SK-N-SH treated with all-trans-retinoic acid at 6 μM for 48 hours (cell line): Measurements from ENCODE around the gene ETV1.

ENCODE experiments used
- ATAC-seq: fragments of 200-7000 bp; cut with Tn5 transposase; 3 replicates; pipeline ENCODE4 v1.9.1; 2020; ENCODE audit warnings: mild to moderate bottlenecking, moderate library complexity
- ARNTL ChIP-seq: fragments of 450-650 bp; formaldehyde crosslinking; IDR thresholded peaks from 2 replicates; pipeline ENCODE4 v1.5.0; 2020; ENCODE audit warnings: low read depth, mild to moderate bottlenecking, moderate library complexity, borderline replicate concordance
- BACH2 ChIP-seq: fragments of 250-450 bp; sonication (Bioruptor Pico); IDR thresholded peaks from 2 replicates; pipeline ENCODE4 v1.9.0; 2021; ENCODE audit warnings: mild to moderate bottlenecking, borderline replicate concordance
- CREB5 ChIP-seq: fragments of 250-450 bp; sonication (Bioruptor Pico); IDR thresholded peaks from 2 replicates; pipeline ENCODE4 v1.5.1; 2020; ENCODE audit warnings: low read depth, mild to moderate bottlenecking, moderate library complexity
- CSDC2 ChIP-seq: fragments of 250-450 bp; sonication (Bioruptor Pico); IDR thresholded peaks from 2 replicates; pipeline ENCODE4 v1.5.0; 2020; ENCODE audit warnings: mild to moderate bottlenecking, moderate library complexity
- ESRRG ChIP-seq: fragments of 250-450 bp; sonication (Bioruptor Pico); IDR thresholded peaks from 2 replicates; pipeline ENCODE4 v1.6.1; 2021; ENCODE audit warnings: mild to moderate bottlenecking
- GLIS3 ChIP-seq: fragments of 250-450 bp; sonication (Bioruptor Pico); IDR thresholded peaks from 2 replicates; pipeline ENCODE4 v1.5.0; 2020; ENCODE audit warnings: mild to moderate bottlenecking, moderate library complexity
- ISL1 ChIP-seq: fragments of 250-450 bp; sonication (Bioruptor Pico); IDR thresholded peaks from 2 replicates; pipeline ENCODE4 v2.1.2; 2022; ENCODE audit warnings: mild to moderate bottlenecking, moderate library complexity
- OSR1 ChIP-seq: fragments of 250-450 bp; sonication (Bioruptor Pico); IDR thresholded peaks from 2 replicates; pipeline ENCODE4 v1.8.0; 2022; ENCODE audit warnings: moderate library complexity, mild to moderate bottlenecking, inconsistent platforms
- POU6F1 ChIP-seq: fragments of 250-450 bp; sonication (Bioruptor Pico); IDR thresholded peaks from 2 replicates; pipeline ENCODE4 v1.8.0; 2021; ENCODE audit warnings: low read depth, mild to moderate bottlenecking, moderate library complexity, borderline replicate concordance
- PPARA ChIP-seq: fragments of 250-450 bp; sonication (Bioruptor Pico); IDR thresholded peaks from 2 replicates; pipeline ENCODE4 v1.5.0; 2020; ENCODE audit warnings: mild to moderate bottlenecking, borderline replicate concordance
- RARB ChIP-seq: fragments of 250-450 bp; sonication (Bioruptor Pico); IDR thresholded peaks from 2 replicates; pipeline ENCODE4 v1.8.0; 2021; ENCODE audit warnings: mild to moderate bottlenecking, moderate library complexity
- SNAI2 ChIP-seq: fragments of 250-450 bp; sonication (Bioruptor Pico); IDR thresholded peaks from 2 replicates; pipeline ENCODE4 v1.5.0; 2020; ENCODE audit warnings: mild to moderate bottlenecking, moderate library complexity
- TCF4 ChIP-seq: fragments of 250-450 bp; sonication (Bioruptor Pico); IDR thresholded peaks from 2 replicates; pipeline ENCODE4 v1.8.0; 2021; ENCODE audit warnings: mild to moderate bottlenecking, moderate library complexity, borderline replicate concordance
- TOX ChIP-seq: fragments of 250-450 bp; sonication (Bioruptor Pico); IDR thresholded peaks from 2 replicates; pipeline ENCODE4 v1.8.0; 2021; ENCODE audit warnings: mild to moderate bottlenecking, moderate library complexity, borderline replicate concordance
- ZC3H10 ChIP-seq: fragments of 250-450 bp; sonication (Bioruptor Pico); IDR thresholded peaks from 2 replicates; pipeline ENCODE4 v1.5.1; 2021; ENCODE audit warnings: mild to moderate bottlenecking, moderate library complexity
- ZFP3 ChIP-seq: fragments of 250-450 bp; sonication (Bioruptor Pico); IDR thresholded peaks from 2 replicates; pipeline ENCODE4 v1.5.0; 2020; ENCODE audit warnings: mild to moderate bottlenecking, moderate library complexity
- ZFP30 ChIP-seq: fragments of 450-650 bp; formaldehyde crosslinking; IDR thresholded peaks from 2 replicates; pipeline ENCODE4 v1.5.0; 2022; ENCODE audit warnings: mild to moderate bottlenecking, moderate library complexity
- ZNF565 ChIP-seq: fragments of 450-650 bp; formaldehyde crosslinking; conservative IDR thresholded peaks from 2 replicates; pipeline ENCODE4 v1.5.0; 2020; ENCODE audit warnings: low read depth, mild to moderate bottlenecking, moderate library complexity
- ZNF70 ChIP-seq: fragments of 450-650 bp; formaldehyde crosslinking; IDR thresholded peaks from 2 replicates; pipeline ENCODE4 v1.5.0; 2020; ENCODE audit warnings: mild to moderate bottlenecking, moderate library complexity
- ZNF8 ChIP-seq: fragments of 450-650 bp; formaldehyde crosslinking; IDR thresholded peaks from 2 replicates; pipeline ENCODE4 v1.5.0; 2020; ENCODE audit warnings: mild to moderate bottlenecking, moderate library complexity
- TF ChIP-seq, protein P1 (sequence below): fragments of 250-450 bp; sonication (Bioruptor Pico); IDR thresholded peaks from 2 replicates; pipeline ENCODE4 v1.5.1; 2021; ENCODE audit warnings: mild to moderate bottlenecking, moderate library complexity
- TF ChIP-seq, protein P2 (sequence below): fragments of 250-450 bp; sonication (Bioruptor Pico); IDR thresholded peaks from 2 replicates; pipeline ENCODE4 v1.8.0; 2020; ENCODE audit warnings: mild to moderate bottlenecking, moderate library complexity, borderline replicate concordance
- TF ChIP-seq, protein P3 (sequence below): fragments of 250-450 bp; sonication (Bioruptor Pico); IDR thresholded peaks from 2 replicates; pipeline ENCODE4 v1.5.0; 2020; ENCODE audit warnings: mild to moderate bottlenecking, moderate library complexity

ETV1 gene

DNA sequence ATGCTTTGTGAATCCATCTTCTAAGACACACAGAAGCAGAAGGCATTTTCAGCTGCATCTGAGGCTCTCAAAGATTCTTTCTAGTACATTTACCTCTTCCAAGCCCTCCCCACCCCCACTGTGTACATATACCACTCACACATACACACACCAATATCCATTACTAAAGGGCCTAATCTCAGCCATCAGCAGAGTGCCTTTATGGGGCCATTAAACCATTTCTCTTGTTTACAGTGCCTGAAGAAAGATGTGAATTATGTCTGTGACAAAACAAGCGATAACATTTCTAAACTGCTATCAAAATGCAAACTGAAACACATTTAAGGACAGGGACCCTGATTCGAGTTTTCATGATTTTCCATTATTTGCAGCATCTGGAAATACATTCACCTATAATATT lies 40.0 kb downstream of the ETV1 start:
- TF ChIP-seq ZFP3 (CRISPR knock-in tag) (no peak), TCF4 (CRISPR knock-in tag) (peak; percentile 98), SNAI2 (no peak), OSR1 (CRISPR knock-in tag) (no peak), ZNF565 (CRISPR knock-in tag) (no peak), ARNTL (no peak), RARB (CRISPR knock-in tag) (no peak), BACH2 (CRISPR knock-in tag) (no peak), ISL1 (CRISPR knock-in tag) (peak; percentile 81), ZNF70 (CRISPR knock-in tag) (0 out of 2 replicates have a peak, but pooled peaks have one; percentile 16), CREB5 (peak; percentile 14; the same call in 1 of the 2 replicates), GLIS3 (peak; percentile 93), ZNF8 (CRISPR knock-in tag) (peak; percentile 70), POU6F1 (CRISPR knock-in tag) (no peak), ESRRG (CRISPR knock-in tag) (peak; percentile 82; the same call in 1 of the 2 replicates), ZFP30 (CRISPR knock-in tag) (no peak), CSDC2 (CRISPR knock-in tag) (no peak), PPARA (no peak), ZC3H10 (no peak), TOX (CRISPR knock-in tag) (no peak)
- TF ChIP-seq, protein P1, sequence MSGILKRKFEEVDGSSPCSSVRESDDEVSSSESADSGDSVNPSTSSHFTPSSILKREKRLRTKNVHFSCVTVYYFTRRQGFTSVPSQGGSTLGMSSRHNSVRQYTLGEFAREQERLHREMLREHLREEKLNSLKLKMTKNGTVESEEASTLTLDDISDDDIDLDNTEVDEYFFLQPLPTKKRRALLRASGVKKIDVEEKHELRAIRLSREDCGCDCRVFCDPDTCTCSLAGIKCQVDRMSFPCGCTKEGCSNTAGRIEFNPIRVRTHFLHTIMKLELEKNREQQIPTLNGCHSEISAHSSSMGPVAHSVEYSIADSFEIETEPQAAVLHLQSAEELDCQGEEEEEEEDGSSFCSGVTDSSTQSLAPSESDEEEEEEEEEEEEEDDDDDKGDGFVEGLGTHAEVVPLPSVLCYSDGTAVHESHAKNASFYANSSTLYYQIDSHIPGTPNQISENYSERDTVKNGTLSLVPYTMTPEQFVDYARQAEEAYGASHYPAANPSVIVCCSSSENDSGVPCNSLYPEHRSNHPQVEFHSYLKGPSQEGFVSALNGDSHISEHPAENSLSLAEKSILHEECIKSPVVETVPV (CRISPR knock-in tag), result peak; percentile 73
- TF ChIP-seq, protein P2, sequence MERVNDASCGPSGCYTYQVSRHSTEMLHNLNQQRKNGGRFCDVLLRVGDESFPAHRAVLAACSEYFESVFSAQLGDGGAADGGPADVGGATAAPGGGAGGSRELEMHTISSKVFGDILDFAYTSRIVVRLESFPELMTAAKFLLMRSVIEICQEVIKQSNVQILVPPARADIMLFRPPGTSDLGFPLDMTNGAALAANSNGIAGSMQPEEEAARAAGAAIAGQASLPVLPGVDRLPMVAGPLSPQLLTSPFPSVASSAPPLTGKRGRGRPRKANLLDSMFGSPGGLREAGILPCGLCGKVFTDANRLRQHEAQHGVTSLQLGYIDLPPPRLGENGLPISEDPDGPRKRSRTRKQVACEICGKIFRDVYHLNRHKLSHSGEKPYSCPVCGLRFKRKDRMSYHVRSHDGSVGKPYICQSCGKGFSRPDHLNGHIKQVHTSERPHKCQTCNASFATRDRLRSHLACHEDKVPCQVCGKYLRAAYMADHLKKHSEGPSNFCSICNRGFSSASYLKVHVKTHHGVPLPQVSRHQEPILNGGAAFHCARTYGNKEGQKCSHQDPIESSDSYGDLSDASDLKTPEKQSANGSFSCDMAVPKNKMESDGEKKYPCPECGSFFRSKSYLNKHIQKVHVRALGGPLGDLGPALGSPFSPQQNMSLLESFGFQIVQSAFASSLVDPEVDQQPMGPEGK (CRISPR knock-in tag), result no peak
- TF ChIP-seq, protein P3, sequence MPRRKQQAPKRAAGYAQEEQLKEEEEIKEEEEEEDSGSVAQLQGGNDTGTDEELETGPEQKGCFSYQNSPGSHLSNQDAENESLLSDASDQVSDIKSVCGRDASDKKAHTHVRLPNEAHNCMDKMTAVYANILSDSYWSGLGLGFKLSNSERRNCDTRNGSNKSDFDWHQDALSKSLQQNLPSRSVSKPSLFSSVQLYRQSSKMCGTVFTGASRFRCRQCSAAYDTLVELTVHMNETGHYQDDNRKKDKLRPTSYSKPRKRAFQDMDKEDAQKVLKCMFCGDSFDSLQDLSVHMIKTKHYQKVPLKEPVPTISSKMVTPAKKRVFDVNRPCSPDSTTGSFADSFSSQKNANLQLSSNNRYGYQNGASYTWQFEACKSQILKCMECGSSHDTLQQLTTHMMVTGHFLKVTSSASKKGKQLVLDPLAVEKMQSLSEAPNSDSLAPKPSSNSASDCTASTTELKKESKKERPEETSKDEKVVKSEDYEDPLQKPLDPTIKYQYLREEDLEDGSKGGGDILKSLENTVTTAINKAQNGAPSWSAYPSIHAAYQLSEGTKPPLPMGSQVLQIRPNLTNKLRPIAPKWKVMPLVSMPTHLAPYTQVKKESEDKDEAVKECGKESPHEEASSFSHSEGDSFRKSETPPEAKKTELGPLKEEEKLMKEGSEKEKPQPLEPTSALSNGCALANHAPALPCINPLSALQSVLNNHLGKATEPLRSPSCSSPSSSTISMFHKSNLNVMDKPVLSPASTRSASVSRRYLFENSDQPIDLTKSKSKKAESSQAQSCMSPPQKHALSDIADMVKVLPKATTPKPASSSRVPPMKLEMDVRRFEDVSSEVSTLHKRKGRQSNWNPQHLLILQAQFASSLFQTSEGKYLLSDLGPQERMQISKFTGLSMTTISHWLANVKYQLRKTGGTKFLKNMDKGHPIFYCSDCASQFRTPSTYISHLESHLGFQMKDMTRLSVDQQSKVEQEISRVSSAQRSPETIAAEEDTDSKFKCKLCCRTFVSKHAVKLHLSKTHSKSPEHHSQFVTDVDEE (CRISPR knock-in tag), result peak; percentile 98
- ATAC-seq, result peak; percentile 15; the same call in 1 of the 3 replicates

GRCh38 chr7:13948019-13948801 lies 41.3 kb downstream of the ETV1 start:
- TF ChIP-seq ISL1 (CRISPR knock-in tag), result no peak
- no peak for TF ChIP-seq SNAI2
- TF ChIP-seq CREB5, result no peak
- TF ChIP-seq ZNF70 (CRISPR knock-in tag), result no peak
- no peak for TF ChIP-seq TCF4 (CRISPR knock-in tag)
- no peak for TF ChIP-seq RARB (CRISPR knock-in tag)
- no peak for TF ChIP-seq OSR1 (CRISPR knock-in tag)
- TF ChIP-seq ZNF565 (CRISPR knock-in tag), result no peak
- TF ChIP-seq ZFP30 (CRISPR knock-in tag), result no peak
- TF ChIP-seq, protein P2 (CRISPR knock-in tag), result no peak
- no peak for TF ChIP-seq ARNTL
- no peak for TF ChIP-seq PPARA
- no peak for TF ChIP-seq CSDC2 (CRISPR knock-in tag)
- no peak for TF ChIP-seq POU6F1 (CRISPR knock-in tag)
- no peak for ATAC-seq
